HG02885 (cell line): ENCODE data around the gene GALT.

Source experiments
- ATAC-seq: cut with Tn5 transposase; IDR thresholded peaks from one replicate; pipeline ENCODE4 v1.9.1; 2021; ENCODE audit warnings: mild to moderate bottlenecking; ENCODE audit not compliant: unreplicated experiment, poor library complexity

Gene GALT

DNA sequence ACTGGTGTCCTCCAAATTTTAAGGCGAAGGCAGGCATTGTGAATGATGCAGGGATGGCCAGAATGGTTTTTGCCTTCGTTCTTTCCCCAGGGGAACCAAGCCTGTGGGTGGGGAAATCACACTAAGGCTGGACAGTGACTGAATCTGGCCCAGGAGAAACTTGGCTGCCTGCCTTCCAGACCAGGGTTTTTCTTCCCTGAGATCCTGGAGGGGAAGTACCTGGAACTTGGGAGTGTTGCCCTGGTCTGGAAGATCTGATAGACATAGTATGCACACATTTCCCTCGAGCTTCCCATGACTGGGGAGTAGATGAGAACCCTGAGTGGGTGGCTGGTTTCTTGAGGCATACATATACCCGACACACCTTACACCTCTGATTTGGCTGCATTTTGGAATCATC lies 4.8 kb downstream of the GALT start:
- no peak for ATAC-seq

DNA sequence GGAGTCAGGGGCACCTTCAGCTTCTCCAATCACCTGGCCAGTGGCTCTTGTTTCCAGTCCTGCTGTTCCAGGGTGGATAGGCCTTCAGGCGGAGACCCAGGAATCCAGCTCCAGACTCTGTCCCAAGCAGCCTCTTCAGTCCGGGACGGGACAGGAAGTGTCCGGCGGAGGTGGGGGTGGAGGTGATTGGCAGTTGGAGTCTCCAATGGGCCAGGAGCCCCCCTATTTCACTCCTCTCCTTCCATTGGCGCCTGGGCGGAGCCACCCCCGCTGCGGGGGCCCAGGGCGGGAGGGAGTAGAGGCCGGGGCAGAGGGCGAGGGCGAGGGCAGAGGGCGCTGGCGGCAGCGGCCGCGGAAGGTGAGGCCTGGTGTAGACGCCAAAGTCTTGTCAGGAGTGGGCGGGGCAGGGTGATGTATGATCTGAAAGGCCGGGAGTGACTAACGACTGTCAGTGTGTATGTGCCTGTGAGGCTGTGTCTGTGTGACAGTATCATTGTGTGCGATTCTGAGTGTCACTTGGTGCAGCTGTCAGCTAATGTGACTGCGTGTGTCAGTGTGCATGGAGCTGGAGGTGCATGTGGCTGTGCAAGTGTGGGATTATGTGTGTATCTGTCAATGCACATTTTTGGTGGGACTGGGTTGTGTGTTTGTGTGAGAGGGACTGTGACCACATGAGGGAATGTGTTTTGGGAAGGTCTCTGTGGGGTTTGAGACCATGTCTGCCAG lies 5.6 kb downstream of the GALT start, which contains the start of gene IL11RA:
Gene IL11RA, plus strand, starts transcription at position 310 of the 726 bp plus-strand sequence. CDS start 3,033 bp downstream, outside the sequence.
- peak; percentile 78 for ATAC-seq

- ATAC-seq: no peak
These were observed 6.1 kb downstream of the GALT start for GRCh38 chr9:34652602-34653000.

DNA sequence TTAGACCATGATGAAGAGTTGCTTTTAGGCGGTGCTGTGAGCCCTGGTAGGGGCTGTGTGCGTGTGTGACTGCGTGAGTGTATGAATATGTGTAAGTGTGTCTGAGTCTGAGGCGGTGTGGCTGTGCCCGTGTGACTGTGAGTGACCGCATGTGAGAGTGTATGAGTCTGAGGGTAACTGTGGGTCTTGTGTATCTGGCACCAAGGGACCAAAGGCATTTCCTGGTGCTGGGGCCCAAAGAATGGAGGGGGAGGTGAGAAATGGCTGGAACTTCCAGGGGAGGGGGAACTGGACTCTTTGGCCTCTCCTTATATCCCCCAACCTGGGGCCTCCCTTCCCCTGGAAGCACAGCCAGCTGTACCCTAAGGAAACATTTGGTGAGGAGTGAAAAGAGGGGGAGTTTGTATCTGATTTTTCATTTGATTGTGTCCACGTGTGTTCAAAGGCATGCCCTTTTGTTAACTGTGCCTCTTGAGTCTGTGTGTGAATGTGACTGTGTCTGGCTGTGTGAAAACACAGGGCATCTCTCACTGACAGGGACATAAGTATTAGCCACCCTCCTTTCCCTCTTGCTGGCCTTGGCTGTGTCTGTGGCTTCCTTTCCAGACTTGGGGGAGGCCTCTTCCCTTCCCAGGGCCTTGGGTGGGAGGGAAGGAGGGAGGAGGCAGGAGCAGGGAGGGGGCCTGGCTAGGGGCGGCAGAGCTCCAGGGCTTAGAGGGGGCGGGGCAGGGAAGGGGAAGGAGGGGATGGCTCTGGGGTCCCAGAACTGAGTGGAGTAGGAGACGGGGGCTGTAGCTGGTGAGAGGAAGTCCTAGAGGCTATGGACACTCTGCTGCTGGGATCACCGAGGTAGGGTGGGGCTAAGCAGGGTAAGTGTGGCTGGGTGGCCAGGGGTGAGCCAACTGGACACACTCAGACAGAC lies 6.9 kb downstream of the GALT start:
- ATAC-seq: no peak

DNA sequence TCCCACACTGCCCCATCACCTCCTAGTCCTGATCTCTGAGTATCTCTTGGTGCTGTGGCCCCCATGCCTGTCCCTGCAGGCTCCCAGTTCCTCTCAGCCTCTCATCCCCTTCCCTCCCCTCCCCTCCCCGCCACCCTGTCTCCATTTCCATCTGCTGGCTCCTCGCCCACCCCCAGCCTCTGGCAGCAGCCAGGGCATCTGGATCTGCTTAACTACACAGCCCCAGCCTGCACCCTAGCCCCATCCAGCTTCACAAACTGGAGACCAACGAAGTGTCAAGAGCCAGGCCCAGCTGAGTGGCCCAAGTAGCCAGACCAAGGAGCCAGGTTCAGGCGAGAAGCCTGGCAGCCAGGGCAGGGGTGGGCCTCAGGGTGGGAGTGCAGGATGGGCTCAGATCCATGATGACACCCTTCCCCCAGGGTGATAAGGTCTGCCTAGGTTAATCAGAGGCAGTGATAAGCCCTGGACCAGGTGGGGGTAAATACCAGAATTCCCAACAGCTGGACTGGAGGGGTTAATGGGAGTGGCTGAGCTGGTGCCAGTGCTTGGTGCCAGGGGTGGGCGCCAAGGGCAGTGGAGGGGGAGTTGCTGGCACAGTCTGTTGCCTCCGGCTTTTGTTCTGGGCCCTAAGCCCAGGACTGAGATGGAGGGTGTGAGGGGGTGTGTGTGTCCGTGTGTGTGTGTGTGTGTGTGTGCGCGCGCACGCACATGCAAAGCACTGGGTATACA lies 8.0 kb downstream of the GALT start:
- no peak for ATAC-seq

DNA sequence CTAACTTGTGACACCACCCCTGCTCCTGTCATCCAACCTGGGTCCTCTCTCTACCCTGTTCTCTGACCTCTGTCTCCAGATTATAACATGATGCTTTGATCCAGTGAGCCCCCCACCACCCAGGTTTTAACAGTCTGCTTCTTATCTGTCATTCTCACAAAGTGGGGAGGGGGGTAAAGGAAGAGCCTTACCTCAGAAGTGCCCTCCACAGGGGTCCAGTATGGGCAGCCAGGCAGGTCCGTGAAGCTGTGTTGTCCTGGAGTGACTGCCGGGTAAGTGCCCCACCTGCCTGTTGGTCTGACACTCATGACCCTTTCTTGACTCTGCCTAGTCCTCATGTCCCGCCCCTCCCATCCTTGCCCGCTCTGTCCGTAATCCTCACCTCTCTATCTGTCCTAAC lies 8.9 kb downstream of the GALT start:
- no peak for ATAC-seq

DNA sequence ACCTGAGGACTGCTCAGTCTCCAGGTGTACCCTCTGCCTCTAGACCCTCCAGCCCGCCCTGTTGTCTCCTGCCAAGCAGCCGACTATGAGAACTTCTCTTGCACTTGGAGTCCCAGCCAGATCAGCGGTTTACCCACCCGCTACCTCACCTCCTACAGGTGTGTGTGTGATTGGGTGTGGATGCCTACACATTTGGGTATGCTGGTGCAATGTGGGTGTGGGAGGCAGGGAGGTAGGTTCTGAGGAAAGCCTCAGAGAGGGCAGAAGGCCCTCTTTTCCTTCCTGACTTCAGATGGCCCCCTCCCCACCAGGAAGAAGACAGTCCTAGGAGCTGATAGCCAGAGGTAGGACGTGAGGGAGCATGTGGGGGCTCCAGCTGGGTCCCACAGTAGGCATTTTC lies 10.5 kb downstream of the GALT start:
- no peak for ATAC-seq

- ATAC-seq: no peak
These were observed 12.0 kb downstream of the GALT start for GRCh38 chr9:34658461-34658860.

DNA sequence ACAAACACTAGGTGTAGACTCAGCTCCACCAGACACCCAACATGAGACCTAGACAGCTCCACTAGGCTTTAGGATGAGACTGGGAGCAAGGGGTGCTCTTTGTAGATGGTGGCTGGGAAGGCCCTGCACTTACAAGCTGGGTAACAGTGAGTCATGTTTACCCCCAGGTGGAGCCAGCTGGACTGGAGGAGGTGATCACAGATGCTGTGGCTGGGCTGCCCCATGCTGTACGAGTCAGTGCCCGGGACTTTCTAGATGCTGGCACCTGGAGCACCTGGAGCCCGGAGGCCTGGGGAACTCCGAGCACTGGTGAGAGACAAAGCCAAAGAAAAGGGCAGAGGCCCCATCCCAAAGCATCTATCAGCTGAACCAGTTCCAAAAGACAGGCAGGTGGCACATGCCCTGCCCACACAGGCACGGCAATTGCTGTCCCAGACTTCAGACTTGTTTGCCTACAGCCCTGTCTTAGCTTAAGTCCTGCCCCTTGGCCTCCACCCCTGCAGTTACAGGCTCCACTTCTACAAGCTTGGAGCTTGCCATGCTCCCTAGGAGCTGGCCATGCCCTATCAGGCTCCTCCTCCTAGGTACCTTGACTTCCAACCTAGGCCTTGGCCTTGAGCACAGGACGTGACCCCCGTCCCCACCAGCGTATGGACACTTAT lies 13.2 kb downstream of the GALT start:
- ATAC-seq: no peak

GRCh38 chr9:34662526-34663302 lies 16.2 kb downstream of the GALT start, which contains the start of gene CCL27:
Gene CCL27 (minus strand): TSS chr9:34662657. CDS start chr9:34662633, 24 bp downstream.
- ATAC-seq: no peak

- ATAC-seq: no peak
These were observed 16.8 kb downstream of the GALT start for GRCh38 chr9:34663303-34663605.

DNA sequence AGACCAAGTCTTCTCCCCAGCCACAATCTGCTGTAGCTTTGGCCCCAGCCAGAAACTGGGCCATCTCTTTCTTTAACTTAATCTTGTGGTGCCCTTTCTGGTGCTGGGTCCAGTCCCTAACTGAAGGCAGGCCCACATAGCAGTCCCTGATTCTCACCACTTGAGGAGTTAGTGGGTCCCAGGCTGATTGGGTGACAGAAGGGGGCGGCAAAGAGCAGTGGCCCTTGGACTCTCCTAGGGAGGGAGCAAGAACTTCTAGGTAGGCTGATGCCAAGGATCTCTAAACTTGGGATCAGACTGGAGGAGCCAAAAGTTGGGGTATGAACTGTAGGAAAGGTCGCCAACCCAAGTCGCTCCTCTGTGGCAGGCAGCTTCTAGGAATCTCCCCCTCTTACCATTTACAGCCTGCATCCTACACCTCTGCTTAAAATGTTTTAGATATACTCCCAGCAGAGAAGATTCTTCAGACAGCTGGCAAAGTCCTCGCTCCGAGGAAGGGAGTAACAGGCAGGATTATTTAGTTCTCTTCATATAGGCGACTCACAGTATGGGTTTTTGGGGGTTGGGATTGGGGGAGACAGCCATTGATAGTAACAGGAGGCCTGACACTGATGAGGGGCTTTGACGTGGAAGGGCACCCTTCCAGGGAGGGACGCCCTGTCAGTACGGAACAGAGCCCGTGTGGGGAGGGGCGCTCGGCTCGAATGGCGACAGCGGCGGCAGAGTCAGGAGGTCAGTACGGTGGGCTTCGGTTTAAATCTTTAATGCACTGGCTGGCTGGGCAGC lies 18.0 kb downstream of the GALT start:
- peak; percentile 57 for ATAC-seq

DNA sequence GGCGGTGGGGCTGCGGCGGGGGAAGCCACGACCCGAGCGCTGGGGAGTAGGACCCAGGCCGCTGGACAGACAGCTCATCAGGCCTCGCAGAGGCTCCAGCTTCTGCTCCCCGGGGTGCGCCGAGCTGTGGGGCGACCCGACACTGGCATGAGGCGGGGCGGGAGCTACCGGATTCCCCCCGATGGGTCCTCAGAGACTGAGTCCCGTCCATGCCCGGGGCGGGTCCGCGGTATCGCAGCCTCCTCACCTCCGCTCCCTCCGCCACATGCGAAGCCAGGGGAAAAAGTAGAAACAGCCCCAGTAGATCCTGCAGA lies 18.5 kb downstream of the GALT start:
- ATAC-seq: no peak

DNA sequence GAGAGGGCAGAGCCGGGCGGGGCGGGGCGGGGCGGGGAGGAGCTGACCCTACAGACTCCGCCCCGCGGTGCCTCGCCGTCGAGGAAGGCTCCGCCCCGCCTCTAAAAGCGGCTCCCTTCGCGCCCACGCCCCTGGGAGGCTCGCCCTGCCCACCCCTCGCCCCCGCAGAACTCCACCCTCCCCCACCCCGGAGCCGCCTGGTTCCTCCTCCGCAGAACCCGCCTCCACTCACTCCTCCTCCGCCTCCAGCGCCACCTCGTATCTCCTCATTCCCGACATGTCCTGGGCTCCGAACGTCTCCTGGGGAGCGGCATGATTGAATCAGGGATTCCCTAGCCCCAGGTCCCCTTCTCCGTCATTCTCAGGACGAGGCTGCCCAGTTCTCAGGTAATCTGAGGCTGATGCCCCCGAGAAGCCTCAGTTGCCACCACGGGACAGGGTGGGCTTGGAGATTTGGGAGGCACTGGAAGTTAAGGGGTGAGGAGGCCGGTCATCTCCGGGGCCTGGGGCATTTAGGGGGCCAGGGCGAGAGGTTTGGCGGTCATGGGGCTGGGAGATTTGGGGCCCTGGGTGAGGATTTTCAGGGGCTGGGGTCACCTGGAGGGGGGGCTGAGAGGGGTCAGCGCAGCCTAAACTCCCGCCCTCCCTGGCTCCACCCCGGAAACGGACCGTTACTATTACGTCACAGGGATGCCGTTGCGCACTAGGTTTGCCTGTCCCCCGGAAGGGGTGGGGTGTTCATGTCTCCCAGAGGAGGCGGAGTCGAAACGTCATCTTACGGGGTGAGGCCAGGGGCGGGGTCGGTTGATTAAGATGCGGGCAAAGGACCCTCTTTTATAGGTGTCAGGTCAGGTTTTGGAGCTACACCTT lies 19.1 kb downstream of the GALT start:
- peak; percentile 80 for ATAC-seq

- no peak for ATAC-seq
These were observed 23.5 kb downstream of the GALT start for GRCh38 chr9:34669809-34670562.

- no peak for ATAC-seq
These were observed 24.8 kb downstream of the GALT start for GRCh38 chr9:34671307-34671706.

- ATAC-seq: no peak
These were observed 28.0 kb downstream of the GALT start for GRCh38 chr9:34674440-34674839.
